Fibroblast of skin of left quadriceps (primary cell): ENCODE data around the gene PACS1.

ENCODE experiments used
- DNase-seq, 2 experiments: peaks; one replicate each; pipeline ENCODE4 v3.0.0-alpha.2; 2013; ENCODE audit warnings: low read depth in 2 of 2

PACS1 gene

GRCh38 chr11:66142370-66143263, 72.5 kb downstream of the PACS1 start:
- DNase-seq, result no peak

GRCh38 chr11:66143264-66143566, 73.1 kb downstream of the PACS1 start:
- DNase-seq, result no peak

DNA sequence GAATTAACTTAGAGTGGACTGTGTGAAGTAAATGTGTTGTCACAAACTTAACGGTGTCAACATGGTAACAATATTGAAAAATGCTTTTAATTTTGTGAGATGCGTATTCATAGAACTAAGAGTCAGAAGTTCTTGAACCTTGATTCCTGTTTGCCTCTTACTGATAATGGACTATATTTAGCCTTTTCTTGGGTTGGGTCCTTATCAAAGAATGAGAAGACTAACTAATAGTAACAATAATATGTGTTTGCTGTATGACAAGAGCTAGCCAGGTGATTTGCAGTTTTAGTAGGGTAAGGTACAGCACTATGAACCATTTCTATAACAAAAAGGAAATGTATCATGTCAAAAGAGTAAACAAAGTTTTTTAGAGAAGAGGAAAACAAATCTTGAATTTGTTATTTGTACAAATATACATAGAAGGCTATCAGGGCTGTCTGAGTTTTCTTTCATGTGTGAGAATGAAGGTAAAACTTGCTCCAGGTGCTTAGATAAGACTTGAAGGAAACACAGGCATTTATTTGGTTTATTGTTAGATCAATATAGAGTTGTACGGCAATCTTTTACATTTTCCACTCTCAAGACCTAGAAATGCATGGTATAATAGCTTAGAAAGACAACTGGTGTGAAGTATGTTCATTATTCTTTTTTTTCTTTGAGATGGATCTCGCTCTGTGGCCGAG, 74.1 kb downstream of the PACS1 start:
- DNase-seq, result no peak

DNA sequence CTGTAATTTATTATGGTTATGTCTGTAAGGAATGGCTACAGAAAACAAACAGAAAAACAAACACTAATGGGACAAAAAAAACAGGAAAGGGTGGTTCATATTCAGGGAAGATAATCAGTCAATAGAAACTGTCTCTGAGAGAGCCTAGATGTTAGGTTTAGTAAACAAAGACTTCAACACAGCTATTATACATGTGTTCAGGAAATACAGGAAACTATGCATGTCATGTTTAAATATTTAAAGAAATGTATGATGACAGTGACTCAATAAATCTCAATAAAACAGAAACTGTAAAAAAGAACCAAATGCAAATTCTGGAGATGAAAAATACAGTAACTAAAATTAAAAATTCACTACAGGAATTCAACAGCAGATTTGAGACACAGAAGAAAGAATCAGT, 76.0 kb downstream of the PACS1 start:
- no peak for DNase-seq

DNA sequence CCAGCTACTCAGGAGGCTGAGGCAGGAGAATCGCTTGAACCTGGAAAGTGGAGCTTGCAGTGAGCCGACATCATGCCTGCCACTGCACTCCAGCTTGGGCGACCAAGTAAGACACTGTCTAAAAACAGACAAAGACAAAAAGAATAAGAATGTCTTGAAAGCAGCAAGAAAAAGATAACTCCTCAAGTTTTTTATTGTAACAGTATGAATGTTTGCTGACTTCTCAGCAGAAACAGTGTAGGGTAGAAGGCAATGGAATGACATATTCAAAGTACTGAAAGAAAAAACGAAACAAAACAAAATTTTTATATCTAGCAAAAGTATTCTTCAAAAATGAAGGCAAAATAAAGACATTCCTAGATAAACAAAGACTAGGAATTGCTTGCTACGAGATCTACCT, 76.9 kb downstream of the PACS1 start:
- no peak for DNase-seq

DNA sequence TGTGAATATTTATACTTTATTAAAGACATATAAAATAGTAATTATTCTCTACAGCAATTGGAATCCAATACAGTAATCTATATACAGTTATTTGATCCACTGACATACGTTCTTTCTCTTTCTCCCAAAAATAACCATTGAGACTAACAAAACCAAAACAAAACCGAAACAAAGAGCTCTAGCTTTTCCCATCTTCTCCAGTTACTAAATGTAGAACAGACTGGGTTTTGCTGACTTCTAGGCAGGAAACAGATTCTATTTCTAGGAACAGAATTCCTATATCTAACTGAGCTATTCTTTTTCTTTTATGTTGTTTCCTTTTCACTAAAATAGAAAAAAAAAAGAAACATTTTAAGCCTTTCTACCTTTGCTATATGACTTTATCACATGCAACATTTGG, 80.1 kb downstream of the PACS1 start:
- no peak for DNase-seq

DNA sequence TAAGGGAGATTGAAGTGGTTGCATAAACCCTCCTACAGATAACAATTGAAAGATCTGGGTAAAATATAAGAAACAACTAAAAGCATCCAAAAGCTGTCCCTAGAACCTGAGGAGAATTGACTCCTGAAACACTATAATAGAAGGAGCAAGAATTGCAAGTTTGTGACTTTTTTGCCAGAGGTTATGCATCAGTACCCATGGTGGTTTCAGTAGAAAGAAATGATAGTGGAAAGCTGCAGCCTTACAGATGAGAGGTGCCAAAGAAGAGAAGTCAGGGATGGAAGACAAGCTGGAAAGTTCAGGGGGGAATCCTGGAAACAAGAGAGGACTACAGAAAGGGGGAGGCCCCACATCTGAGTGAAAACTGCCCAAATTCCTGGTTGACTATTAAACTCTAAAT, 80.7 kb downstream of the PACS1 start:
- DNase-seq, result no peak

- DNase-seq, result no peak
Measured at GRCh38 chr11:66151273-66151672, 81.2 kb downstream of the PACS1 start.

DNA sequence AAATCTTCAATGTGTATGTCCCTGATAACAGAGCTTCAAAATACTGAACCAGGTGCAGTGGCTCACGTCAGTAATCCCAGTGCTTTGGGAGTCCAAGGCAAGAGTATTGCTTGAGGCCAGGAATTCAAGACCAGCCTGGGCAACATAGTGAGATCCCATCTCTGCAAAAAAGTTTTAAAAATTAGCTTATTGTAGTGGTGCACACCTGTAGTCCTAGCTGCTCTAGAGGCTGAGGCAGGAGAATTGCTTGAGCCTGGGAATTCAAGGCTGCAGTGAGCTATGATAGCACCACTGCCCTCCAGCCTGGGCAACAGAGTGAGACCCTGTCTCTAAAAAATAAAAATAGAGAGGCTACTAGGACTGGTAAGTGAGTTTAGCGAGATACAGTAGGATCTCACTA, 84.0 kb downstream of the PACS1 start:
- no peak for DNase-seq

DNA sequence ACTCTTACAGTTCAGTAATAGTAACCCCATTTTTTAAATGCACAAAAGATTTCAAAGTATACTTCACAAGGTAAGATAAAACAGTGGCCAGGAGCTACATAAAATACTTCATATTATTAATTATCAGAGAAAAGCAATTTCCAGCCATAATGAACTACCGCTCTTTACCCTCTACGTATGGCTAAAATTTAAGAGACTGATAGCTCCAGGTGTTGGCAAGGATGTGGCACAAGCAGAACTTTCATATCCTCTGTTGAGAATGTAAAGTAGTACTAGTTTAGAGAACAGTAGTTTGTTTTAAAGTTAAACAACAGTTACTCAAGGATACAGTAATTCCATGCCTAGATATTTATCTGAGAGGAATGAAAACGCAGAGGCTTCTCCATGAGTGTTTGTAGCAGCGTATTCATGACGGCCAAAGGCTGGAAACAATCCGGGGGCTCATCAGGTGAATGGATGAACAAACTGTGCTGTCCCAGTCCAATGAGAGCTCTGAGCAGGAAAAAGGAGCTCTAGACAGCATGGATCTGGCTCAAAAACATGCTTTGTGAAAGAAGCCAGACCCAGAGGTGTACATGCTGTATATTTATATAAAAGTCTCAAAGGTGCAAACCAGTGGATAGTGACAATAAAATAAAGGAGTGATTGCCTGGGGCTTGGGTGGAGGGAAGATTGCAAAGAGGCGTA, 85.5 kb downstream of the PACS1 start:
- no peak for DNase-seq

DNA sequence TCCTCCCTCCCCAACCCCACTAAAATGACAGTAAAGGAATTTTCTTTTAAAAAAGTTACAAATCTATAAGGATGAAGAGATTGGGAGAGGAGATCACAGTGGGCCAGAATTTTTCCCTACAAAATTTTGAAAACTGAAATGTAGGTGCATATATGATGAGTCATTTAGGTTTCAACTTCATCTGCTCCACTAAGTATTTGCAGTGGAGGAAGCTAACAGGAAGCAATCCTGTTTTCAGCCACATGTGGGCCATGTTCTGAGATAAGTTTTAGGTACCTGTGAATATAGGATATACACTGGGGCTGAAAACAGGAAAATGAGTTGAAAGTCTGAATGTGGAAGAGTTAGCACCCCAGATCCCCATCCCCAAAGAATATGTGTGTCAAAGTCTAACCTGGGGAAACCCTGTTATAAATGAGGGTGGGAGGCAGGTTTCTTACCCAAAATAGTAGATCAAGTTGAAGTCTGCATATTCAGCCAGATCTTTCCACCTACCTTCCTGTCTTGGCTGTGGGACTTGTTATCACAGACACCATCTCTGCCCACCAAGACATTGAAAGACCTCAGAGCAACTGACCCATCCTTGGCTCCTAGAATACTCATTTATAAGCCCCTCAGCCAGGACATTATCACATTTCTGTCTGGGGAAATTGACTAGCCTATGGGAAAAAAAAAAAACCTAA, 87.3 kb downstream of the PACS1 start:
- no peak for DNase-seq

GRCh38 chr11:66158156-66158555, 88.1 kb downstream of the PACS1 start:
- DNase-seq, result no peak

DNA sequence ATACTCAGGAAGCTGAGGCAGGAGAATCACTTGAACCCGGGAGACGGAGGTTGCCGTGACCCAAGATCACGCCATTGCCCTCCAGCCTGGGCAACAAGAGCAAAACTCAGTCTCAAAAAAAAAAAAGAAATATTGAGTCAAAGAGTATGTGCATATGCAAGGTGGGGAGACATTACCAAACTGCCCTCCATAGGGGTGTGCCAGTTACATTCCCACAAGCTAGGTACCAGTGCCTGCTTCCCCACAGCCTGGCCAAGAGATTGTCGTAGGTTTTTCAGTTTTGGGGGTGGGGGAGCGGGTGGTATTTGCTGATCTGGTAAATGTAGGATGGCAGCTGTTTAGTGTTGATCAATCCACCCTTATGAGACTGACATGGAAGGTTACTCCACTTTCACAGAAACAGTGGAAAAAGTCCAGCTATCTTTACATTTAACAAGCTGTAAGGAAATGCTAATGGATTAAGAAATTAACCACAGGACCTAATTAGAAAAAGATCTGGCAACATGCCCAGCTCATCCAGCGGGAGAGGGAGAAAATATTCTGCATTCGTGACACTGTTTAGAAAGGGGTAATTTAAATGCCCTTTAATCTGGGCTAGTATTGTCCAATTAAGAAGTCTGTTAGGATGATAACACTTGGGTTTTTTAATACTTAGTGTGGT, 89.4 kb downstream of the PACS1 start:
- peak; percentile 37 to 51 for DNase-seq

DNA sequence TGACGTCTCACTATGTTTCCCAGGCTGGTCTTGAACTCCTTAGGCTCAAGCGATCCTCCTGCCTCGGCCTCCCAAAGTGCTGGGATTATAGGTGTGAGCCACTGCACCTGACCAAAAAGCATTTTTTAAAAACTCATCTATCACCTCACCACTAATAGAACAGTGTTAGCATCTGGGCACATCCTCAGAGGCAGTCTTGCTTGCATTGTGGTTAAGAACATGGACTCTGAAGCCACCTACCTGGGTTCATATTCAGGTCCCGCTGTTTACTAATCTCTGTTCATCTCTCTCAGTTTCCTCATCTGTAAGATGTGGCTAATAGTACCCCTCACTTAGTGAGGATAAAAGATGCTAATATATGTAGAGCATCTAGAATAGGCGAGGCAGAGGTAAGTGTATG, 90.6 kb downstream of the PACS1 start:
- no peak for DNase-seq

GRCh38 chr11:66168289-66168688, 98.2 kb downstream of the PACS1 start:
- DNase-seq, result no peak

- no peak for DNase-seq
Measured at GRCh38 chr11:66172146-66172545, 102.1 kb downstream of the PACS1 start.

GRCh38 chr11:66176650-66177049, 106.6 kb downstream of the PACS1 start:
- no peak for DNase-seq

GRCh38 chr11:66178183-66178582, 108.1 kb downstream of the PACS1 start:
- DNase-seq, result no peak

GRCh38 chr11:66178871-66179270, 108.8 kb downstream of the PACS1 start:
- no peak for DNase-seq

GRCh38 chr11:66181632-66182315, 111.7 kb downstream of the PACS1 start:
- no peak for DNase-seq

- DNase-seq, result no peak
Measured at GRCh38 chr11:66183494-66184048, 113.5 kb downstream of the PACS1 start.
